Mammary epithelial cell (primary cell): ENCODE results near the gene LRRC9.

ENCODE experiments used
- EZH2 ChIP-seq: IDR thresholded peaks from 2 replicates; pipeline ENCODE4 v1.6.1; 2012; ENCODE audit warnings: low read length, inconsistent platforms, borderline replicate concordance
- TF ChIP-seq, protein P1 (sequence below), 2 donors: IDR thresholded peaks in 1 of 2; conservative IDR thresholded peaks in 1 of 2; 2 replicates each; pipeline ENCODE4 v1.5.1; 2011 to 2012; ENCODE audit warnings: inconsistent platforms in 2 of 2, low read length in 2 of 2, mild to moderate bottlenecking in 2 of 2, control low read depth in 1 of 2, low read depth in 1 of 2; ENCODE audit not compliant: insufficient read depth in 1 of 2; ENCODE audit errors: extremely low read depth in 1 of 2

- TF ChIP-seq, protein P1, sequence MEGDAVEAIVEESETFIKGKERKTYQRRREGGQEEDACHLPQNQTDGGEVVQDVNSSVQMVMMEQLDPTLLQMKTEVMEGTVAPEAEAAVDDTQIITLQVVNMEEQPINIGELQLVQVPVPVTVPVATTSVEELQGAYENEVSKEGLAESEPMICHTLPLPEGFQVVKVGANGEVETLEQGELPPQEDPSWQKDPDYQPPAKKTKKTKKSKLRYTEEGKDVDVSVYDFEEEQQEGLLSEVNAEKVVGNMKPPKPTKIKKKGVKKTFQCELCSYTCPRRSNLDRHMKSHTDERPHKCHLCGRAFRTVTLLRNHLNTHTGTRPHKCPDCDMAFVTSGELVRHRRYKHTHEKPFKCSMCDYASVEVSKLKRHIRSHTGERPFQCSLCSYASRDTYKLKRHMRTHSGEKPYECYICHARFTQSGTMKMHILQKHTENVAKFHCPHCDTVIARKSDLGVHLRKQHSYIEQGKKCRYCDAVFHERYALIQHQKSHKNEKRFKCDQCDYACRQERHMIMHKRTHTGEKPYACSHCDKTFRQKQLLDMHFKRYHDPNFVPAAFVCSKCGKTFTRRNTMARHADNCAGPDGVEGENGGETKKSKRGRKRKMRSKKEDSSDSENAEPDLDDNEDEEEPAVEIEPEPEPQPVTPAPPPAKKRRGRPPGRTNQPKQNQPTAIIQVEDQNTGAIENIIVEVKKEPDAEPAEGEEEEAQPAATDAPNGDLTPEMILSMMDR (conservative IDR thresholded peaks at IDR 0.05 in 1 of 2, IDR thresholded peaks at IDR 0.05 in 1 of 2; ENCODE audit: extremely low read depth in 1 of 2, insufficient read depth in 1 of 2, low read depth in 1 of 2, low read length in 2 of 2) = no peak
- TF ChIP-seq EZH2 = no peak
Observed at GRCh38 chr14:59913187-59913586, 6.8 kb upstream of the LRRC9 start.
